ENCODE results near the gene FOXO6. TPM values are rescaled to one million over a fixed set of nuclear protein-coding genes. Genes with fewer than 3 reads are reported as not detected.

FOXO6 gene
- total RNA-seq, 1 experiment from 2014 or later, result 0.80 TPM

- DNase-seq (ENCODE audit: low read depth), result no peak
Measured at GRCh38 chr1:41423511-41424191, 62.4 kb downstream of the FOXO6 start.

DNA sequence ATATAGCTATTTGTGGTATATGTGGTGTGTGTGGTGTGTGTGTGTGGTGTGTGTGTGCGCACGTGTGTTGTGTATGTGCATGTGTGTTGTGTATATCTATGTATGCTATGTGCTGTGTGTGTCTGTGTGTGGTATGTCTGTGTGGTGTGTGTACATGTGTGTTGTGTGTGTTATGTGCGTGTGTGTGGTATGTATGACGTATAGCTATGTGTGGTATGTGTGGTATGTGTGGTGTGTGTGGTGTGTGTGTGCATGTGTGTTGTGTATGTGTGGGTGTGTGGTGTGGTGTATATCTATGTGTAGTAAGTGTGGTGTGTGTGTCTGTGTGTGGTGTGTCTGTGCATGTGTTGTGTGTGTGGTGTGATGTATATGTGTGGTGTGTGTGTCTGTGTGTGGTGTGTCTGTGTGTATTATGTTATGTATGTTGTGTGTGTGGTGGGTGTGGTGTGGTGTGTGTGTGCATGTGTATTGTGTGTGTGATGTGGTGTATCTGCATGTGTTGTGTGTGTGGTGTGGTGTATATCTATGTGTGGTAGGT, 63.4 kb downstream of the FOXO6 start:
- DNase-seq (ENCODE audit: low read depth), result no peak

GRCh38 chr1:41425369-41425768, 64.1 kb downstream of the FOXO6 start:
- no peak for DNase-seq (ENCODE audit: low read depth)

DNA sequence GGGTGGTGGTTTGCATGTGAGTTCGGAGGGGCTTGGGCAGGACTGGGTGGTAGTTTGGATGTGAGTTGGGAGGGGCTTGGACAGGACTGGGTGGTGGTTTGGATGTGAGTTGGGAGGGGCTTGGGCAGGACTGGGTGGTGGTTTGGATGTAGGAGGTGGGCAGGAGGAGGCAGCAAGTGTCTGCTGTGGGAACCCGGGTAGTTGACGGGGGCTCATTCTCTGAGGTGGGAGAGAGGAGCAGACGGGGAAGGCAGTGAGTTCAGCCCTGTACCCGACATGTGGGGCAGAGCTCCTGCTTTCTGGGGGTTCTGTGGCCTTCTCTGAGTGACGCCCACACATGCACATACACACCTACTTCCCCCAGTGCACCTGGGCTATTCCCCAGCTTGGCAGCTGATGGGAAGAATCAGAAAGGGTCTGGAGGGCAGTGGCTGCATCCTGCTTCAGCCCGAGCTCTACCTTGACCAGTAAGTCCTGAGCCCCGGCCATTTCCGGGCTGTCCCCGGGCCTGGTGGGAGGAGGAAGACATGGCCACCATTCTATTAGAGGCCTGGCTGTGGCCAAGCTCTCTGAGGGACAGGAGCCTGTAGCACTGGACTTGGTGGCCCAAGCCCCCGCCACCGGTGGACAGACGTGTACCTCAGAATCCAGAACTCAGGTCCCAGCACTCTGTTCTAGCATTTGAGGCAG, 65.1 kb downstream of the FOXO6 start:
- DNase-seq (ENCODE audit: low read depth), result no peak

- no peak for DNase-seq (ENCODE audit: low read depth)
Measured at GRCh38 chr1:41427122-41427913, 66.1 kb downstream of the FOXO6 start.

DNA sequence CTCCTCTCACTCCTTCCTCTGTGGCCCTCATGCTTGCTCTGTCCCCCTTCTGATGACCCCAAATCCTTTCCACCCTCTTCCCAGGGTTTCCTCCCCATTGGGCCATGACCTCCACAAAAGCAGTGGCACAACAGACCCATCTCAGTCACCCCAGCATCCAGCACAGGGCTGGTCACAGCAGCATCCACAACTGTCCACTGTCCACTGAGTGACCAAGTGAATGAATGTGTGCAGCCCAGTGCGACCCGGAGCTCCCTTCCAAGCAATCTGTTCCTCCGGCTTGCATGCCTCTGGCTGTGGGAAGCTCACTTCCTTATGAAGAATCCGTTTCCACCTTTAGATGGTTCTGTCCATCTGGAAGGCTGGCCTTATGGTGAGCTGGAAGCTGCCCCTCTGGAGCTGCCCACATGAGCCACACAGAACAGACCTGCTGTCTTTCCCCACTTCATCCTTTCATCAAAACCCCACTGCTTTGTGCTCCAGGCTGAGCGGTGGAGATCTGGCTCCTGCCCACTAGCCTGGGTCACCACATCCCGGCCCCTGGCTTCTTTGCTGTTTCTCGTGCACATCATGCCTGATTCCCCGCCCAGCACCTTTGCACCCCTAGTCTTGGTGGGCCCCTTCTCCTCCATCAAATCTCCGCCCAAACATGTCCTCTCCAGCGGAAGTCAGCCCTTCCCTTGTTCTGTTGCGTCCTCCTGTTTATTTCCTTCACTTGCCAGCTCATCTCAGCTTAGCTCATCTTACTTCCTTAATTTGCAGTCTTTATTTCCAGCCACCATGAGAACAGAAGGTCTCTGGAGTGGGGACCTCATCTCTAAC, 66.9 kb downstream of the FOXO6 start:
- no peak for DNase-seq (ENCODE audit: low read depth)

GRCh38 chr1:41428738-41429640, 67.8 kb downstream of the FOXO6 start:
- no peak for DNase-seq (ENCODE audit: low read depth)

GRCh38 chr1:41429641-41430035, 68.4 kb downstream of the FOXO6 start:
- no peak for DNase-seq (ENCODE audit: low read depth)

DNA sequence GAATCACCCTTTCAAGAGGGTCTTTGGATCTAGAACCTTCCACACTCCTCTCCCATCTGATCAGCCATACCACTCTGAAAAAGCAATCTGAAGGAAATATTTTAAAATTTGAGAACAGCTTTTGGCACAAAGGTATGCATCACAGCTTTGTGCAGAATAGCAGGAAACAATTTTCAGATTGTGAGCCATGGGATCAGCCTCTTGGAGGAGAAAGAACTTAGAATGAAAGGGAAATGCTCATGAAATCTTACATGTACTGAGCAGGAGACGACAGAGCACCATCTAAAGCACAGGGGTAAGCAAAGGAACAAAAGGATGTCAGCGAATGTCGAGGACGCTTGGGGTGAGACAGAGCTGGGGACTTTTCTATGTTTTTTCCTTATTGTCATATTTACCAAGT, 68.8 kb downstream of the FOXO6 start:
- no peak for DNase-seq (ENCODE audit: low read depth)

DNA sequence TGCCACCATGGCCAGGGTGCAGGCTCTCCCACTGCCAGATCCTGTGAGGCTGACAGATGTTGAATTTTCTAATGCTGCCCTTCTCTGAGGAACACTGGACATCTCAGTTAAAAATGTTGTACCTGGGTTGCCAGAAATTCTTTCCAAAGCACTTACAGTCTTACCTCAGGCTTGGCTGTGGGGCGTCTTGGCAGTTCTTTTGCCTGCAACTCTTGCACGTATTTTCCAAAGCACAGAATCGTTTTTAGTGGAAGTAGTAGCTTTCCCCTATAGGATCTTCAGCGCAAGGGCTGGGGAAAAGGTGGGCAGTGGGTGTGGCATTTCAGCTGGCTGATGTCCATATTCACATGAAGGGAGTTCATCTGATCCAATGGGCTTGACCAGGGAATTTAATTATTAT, 69.3 kb downstream of the FOXO6 start:
- no peak for DNase-seq (ENCODE audit: low read depth)

DNA sequence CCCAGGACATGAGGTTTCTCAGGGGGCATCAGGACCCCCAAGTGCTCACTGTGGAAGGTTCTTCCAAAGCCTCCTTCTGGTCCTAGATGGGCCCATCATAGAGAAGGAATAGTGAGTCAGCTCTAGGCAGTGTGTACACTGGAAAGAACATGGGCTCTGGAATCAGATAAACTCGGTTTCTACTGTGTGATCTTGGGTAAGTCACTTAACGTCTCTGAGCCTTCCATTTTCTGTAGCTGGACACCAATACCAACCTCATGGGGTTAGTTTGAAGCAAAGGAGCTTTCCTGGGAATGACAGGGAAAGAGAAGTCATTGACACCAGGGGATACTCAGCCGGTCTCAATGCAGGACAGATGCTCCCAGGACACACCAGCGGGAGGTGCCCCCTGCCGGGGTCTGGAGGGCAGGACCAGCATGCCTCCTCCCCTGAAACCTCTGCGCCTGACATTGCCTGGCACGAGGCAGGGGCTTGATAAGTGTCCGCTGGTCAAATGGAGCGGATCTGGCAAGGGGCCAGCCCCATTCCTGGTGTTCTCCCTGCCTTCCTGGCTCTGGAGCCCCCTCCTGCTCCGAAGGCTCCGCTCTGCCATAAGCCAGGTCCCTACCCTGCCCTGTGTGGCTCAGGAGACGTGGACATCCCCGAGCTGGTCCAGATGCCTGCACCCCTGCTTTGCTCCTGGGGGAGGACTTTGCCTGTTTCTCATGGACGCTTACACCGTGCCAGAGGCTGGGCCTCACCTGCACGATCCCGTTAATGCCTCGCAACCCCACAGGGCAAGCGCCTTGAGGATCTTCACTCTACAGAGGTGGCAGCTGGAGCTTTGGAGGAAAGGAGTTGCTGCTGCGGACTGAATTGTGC, 70.5 kb downstream of the FOXO6 start:
- DNase-seq (ENCODE audit: low read depth), result no peak

Other genes with a start within 250 kb of the FOXO6 start
- gene SCMH1, start 119.1 kb upstream of the FOXO6 start, total RNA-seq (2014; rRNA removed; shearing (Covaris generic)), result 4.7 and 8.0 TPM in 2 replicates
- gene EDN2, start 123.2 kb downstream of the FOXO6 start, total RNA-seq (2014; rRNA removed; shearing (Covaris generic)), result 0.40 TPM in 1 of 2 replicates, not detected in the other

Data from Daoy (cell line).